ENCODE results near the gene PLCB1. TPM values are rescaled to one million over a fixed set of nuclear protein-coding genes. Genes with fewer than 3 reads are reported as not detected.

The PLCB1 gene
- total and polyA plus RNA-seq, 2 experiments from 2014 or later, result 14.9 to 20.7 TPM

DNA sequence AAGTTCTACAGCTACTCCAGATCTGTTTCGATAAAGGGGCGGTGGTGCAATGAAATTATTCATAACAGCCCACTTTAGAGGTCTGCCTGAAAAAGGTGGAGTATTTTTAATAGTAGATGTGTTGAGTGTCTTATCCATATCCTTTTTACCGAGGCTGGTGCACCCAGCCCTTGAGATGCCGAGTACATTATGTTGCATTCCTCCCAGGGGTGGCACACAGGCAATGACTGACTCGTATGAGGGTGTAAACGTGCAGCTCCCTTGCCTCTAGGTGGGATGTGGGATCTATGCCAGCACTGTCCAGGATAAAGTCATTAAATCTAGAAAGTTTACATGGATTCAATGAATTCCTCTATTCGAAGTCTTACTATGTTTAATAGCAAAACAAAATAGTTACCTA, 355.6 kb downstream of the PLCB1 start:
- no peak for DNase-seq (ENCODE audit: low spot score)
- H3K4me1 Mint-ChIP-seq, result peaks cover 9% of the 10 kb centered on the region; the same call in 2 of the 3 replicates

More for the DNA sequence above, 355.6 kb downstream of the PLCB1 start:
- H3K27me3 Mint-ChIP-seq (ENCODE audit: insufficient read depth, low read depth, poor library complexity), result peaks cover 2% of the 10 kb centered on the region
- no peak overlapping the region for H3K4me3 Mint-ChIP-seq
- H2AFZ ChIP-seq, result no peak overlapping the region
- no peaks in the 10 kb centered on the region for H3K9me2 ChIP-seq (ENCODE audit: insufficient read depth)
- TF ChIP-seq, protein P1, sequence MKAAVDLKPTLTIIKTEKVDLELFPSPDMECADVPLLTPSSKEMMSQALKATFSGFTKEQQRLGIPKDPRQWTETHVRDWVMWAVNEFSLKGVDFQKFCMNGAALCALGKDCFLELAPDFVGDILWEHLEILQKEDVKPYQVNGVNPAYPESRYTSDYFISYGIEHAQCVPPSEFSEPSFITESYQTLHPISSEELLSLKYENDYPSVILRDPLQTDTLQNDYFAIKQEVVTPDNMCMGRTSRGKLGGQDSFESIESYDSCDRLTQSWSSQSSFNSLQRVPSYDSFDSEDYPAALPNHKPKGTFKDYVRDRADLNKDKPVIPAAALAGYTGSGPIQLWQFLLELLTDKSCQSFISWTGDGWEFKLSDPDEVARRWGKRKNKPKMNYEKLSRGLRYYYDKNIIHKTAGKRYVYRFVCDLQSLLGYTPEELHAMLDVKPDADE (IDR thresholded peaks at IDR 0.05), result no peak
- TF ChIP-seq JUNB (IDR thresholded peaks at IDR 0.05; ENCODE audit: unreplicated experiment) (no peak), CREB1 (CRISPR knock-in tag; IDR thresholded peaks at IDR 0.05; ENCODE audit: low read depth) (no peak), ZNF462 (CRISPR knock-in tag; IDR thresholded peaks at IDR 0.05) (no peak), CTCF (conservative IDR thresholded peaks at IDR 0.05; ENCODE audit: low read depth in 2 of 2) (no peak), EZH2phosphoT487 (IDR thresholded peaks at IDR 0.05; ENCODE audit: unreplicated experiment) (no peak), STAT1 (IDR thresholded peaks at IDR 0.05; ENCODE audit: unreplicated experiment) (no peak), ZNF114 (CRISPR knock-in tag; IDR thresholded peaks at IDR 0.05) (no peak), POLR2AphosphoS5 (IDR thresholded peaks at IDR 0.05; ENCODE audit: low read depth) (no peak), EZH2 (IDR thresholded peaks at IDR 0.05; ENCODE audit: low read depth, unreplicated experiment) (no peak), ZNF331 (CRISPR knock-in tag; IDR thresholded peaks at IDR 0.05; ENCODE audit: low read depth) (no peak), NANOG (IDR thresholded peaks at IDR 0.05; ENCODE audit: borderline replicate concordance) (no peak), REST (IDR thresholded peaks at IDR 0.05; ENCODE audit: unreplicated experiment) (no peak)
- H3K4me1 ChIP-seq (ENCODE audit: insufficient read depth), result peaks cover 8% of the 10 kb centered on the region; the same call in 1 of the 2 replicates
- no peak overlapping the region for H3K27ac ChIP-seq (ENCODE audit: low read depth)
- no peaks in the 10 kb centered on the region for H3K79me2 ChIP-seq (replicated peaks; ENCODE audit: insufficient read depth)
- no peaks in the 10 kb centered on the region for H3K36me3 ChIP-seq (ENCODE audit: insufficient read depth)
- no peak for ATAC-seq
- H4K20me1 ChIP-seq (replicated peaks; ENCODE audit: insufficient read depth), result no peaks in the 10 kb centered on the region
- no peak overlapping the region for H3K4me3 ChIP-seq
- peaks cover 2% of the 10 kb centered on the region; the same call in 1 of the 3 replicates for H3K9me3 Mint-ChIP-seq
- H3K27ac Mint-ChIP-seq, result no peak overlapping the region
- H3K36me3 Mint-ChIP-seq (ENCODE audit: low read depth), result no peaks in the 10 kb centered on the region
- H3K27me3 ChIP-seq (ENCODE audit: insufficient read depth), result no peaks in the 10 kb centered on the region
- H3K4me2 ChIP-seq, result no peak overlapping the region
- no peaks in the 10 kb centered on the region for H3F3A ChIP-seq (replicated peaks; ENCODE audit: low read depth)
